ENCODE data around the gene HOXA13. TPM values are rescaled to one million over a fixed set of nuclear protein-coding genes. Genes with fewer than 3 reads are reported as not detected.

Gene HOXA13
- polyA plus RNA-seq, 1 of the 3 experiments (the other 2 are of a cell fraction) = not detected

DNA sequence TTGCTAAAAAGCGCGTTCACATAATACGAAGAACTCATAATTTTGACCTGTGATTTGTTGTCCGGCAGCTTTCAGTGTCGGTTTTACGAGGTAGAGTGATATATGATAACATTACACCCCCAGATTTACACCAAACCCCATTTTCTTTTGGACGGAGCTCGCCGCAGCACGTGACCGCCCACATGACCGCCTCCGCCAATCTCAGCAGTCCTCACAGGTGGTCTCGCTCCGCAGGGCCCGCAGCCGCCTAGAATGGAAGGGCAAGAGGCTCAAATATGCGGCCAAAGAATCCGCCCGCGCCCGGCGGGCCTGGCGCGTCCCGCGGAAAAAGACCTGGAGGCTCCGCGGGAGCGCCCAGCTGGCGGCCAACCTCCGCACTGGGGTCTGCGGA, 43.4 kb downstream of the HOXA13 start, which contains the start of gene HOXA7:
Gene HOXA7, minus strand, starts transcription at position 168 of the 391 bp plus-strand sequence. Its CDS starts 130 bp downstream, at position 38.
- no peaks in the 10 kb centered on the region for H3K9me3 ChIP-seq
- H3K27me3 ChIP-seq (ENCODE audit: insufficient read depth) = peaks cover 93% of the 10 kb centered on the region
- H3K4me3 ChIP-seq (ENCODE audit: low read depth in 2 of 2, low read length in 1 of 2) = no peak within 1 kb of the TSS
- H3K9ac ChIP-seq = no peak within 1 kb of the TSS
- peak; percentile 56 for DNase-seq
- H3K4me1 ChIP-seq (ENCODE audit: control insufficient read depth in 1 of 2, insufficient read depth in 2 of 2, low read depth in 1 of 2, low read length in 1 of 2) = peaks cover 0 to 8% of the 10 kb centered on the region in 2 experiments; a peak in 1 of 4 replicates
- H3F3A ChIP-seq (replicated peaks; ENCODE audit: insufficient read depth) = no peaks in the 10 kb centered on the region
- H3K36me3 ChIP-seq (replicated peaks in 1 of 2; ENCODE audit: control insufficient read depth in 1 of 2, insufficient read depth in 2 of 2, low read length in 1 of 2) = no peaks in the 10 kb centered on the region
- POLR2A ChIA-PET = no interaction called here
- no peak within 1 kb of the TSS for H3K27ac ChIP-seq (ENCODE audit: low read depth in 2 of 2, low read length in 1 of 2)
- H3K79me2 ChIP-seq (ENCODE audit: insufficient read depth) = no peaks in the 10 kb centered on the region
- WGBS (ENCODE audit: low lambda C conversion rate) = 9% methylated on average over 27 of the region's 33 CpGs
- TF ChIP-seq CHD2 (IDR thresholded peaks at IDR 0.05; ENCODE audit: low read length, partially characterized antibody) (no peak), EZH2phosphoT487 (IDR thresholded peaks at IDR 0.05; ENCODE audit: borderline replicate concordance, low read depth) (peak; percentile 95), RCOR1 (IDR thresholded peaks at IDR 0.05; ENCODE audit: low read length) (no peak), ELF1 (IDR thresholded peaks at IDR 0.05) (no peak)
- TF ChIP-seq, protein P1, sequence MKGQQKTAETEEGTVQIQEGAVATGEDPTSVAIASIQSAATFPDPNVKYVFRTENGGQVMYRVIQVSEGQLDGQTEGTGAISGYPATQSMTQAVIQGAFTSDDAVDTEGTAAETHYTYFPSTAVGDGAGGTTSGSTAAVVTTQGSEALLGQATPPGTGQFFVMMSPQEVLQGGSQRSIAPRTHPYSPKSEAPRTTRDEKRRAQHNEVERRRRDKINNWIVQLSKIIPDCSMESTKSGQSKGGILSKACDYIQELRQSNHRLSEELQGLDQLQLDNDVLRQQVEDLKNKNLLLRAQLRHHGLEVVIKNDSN (IDR thresholded peaks at IDR 0.05; ENCODE audit: borderline replicate concordance, low read depth) = peak; percentile 53; the same call in 1 of the 2 replicates
- H2AFZ ChIP-seq (ENCODE audit: low read depth) = no peak within 1 kb of the TSS
- CTCF ChIA-PET = interaction anchor here (0.7 to 11.7 kb wide), 9 partner anchors 9 to 1263 kb away, joined by 3 to 270 read pairs (median 6); partner anchors contain the start of genes HOXA3, HOXA5 and HOXA6
- H3K9me2 ChIP-seq = no peaks in the 10 kb centered on the region
- H3K4me2 ChIP-seq = peak within 1 kb of the TSS; percentile 32; the same call in 1 of the 2 replicates
- H4K20me1 ChIP-seq (ENCODE audit: insufficient read depth) = peaks cover 6% of the 10 kb centered on the region; the same call in 1 of the 2 replicates

DNA sequence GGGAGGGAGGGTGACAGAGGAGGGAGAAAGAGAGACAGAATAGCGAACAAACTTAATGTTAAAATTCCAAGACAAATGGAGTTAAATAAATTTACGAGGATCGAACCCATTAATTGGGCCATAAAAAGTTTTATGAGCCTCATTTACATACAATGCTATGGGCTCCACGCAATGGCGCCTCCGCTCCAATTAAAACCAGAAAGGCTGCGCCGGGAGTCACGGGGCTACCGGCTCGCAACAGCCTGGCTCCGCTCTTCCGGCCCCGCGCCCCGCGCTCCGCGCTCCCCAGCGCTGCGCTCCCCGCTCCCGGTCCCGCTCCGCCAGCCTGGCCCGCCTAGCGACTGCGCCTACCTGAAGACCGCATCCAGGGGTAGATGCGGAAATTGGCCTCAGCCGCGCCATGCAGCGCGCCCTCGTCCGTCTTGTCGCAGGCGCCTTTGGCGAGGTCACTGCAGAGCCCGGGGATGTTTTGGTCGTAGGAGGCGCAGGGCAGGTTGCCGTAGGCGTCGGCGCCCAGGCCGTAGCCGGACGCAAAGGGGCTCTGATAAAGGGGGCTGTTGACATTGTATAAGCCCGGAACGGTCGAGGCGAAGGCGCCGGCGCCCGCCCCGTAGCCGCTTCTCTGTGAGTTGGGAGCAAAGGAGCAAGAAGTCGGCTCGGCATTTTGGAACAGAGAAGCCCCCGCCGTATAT, 43.9 kb downstream of the HOXA13 start:
- Histone ChIP-seq H3K4me3 (ENCODE audit: low read depth in 2 of 2, low read length in 1 of 2) (no peak overlapping the region), H3K9ac (no peak overlapping the region), H3K36me3 (replicated peaks in 1 of 2; ENCODE audit: control insufficient read depth in 1 of 2, insufficient read depth in 2 of 2, low read length in 1 of 2) (no peaks in the 10 kb centered on the region), H3K27ac (ENCODE audit: low read depth in 2 of 2, low read length in 1 of 2) (no peak overlapping the region), H3K4me1 (ENCODE audit: control insufficient read depth in 1 of 2, insufficient read depth in 2 of 2, low read depth in 1 of 2, low read length in 1 of 2) (peaks cover 0 to 9% of the 10 kb centered on the region in 2 experiments; a peak in 1 of 4 replicates), H3K4me2 (peak overlapping the region; percentile 32; the same call in 1 of the 2 replicates), H3F3A (replicated peaks; ENCODE audit: insufficient read depth) (no peaks in the 10 kb centered on the region), H3K9me2 (no peaks in the 10 kb centered on the region), H3K9me3 (no peaks in the 10 kb centered on the region), H3K27me3 (ENCODE audit: insufficient read depth) (peaks cover 98% of the 10 kb centered on the region), H2AFZ (ENCODE audit: low read depth) (no peak overlapping the region), H3K79me2 (ENCODE audit: insufficient read depth) (no peaks in the 10 kb centered on the region), H4K20me1 (ENCODE audit: insufficient read depth) (peaks cover 6% of the 10 kb centered on the region; the same call in 1 of the 2 replicates)
- ChIA-PET CTCF (interaction anchor here (0.6 to 11.7 kb wide), 17 partner anchors 8 to 1263 kb away, joined by 3 to 270 read pairs (median 3); partner anchors contain the start of genes HOXA3, HOXA5 and HOXA6), POLR2A (no interaction called here)
- 10% methylated on average over 37 of the region's 63 CpGs for WGBS (ENCODE audit: low lambda C conversion rate)
- no peak for DNase-seq
- TF ChIP-seq EP300 (IDR thresholded peaks at IDR 0.05; ENCODE audit: borderline replicate concordance in 1 of 2, low read depth in 1 of 2, low read length in 1 of 2) (no peak), MEF2A (IDR thresholded peaks at IDR 0.05; ENCODE audit: borderline replicate concordance, low read depth) (no peak), TCF12 (IDR thresholded peaks at IDR 0.05) (no peak), TEAD4 (IDR thresholded peaks at IDR 0.05; ENCODE audit: borderline replicate concordance, insufficient read depth) (no peak), MXI1 (IDR thresholded peaks at IDR 0.05; ENCODE audit: low read depth, low read length) (no peak), RAD21 (IDR thresholded peaks at IDR 0.05; ENCODE audit: low read length) (no peak), FOXM1 (IDR thresholded peaks at IDR 0.05; ENCODE audit: low read depth) (no peak), EZH2phosphoT487 (IDR thresholded peaks at IDR 0.05; ENCODE audit: borderline replicate concordance, low read depth) (no peak), SIN3A (IDR thresholded peaks at IDR 0.05; ENCODE audit: borderline replicate concordance, low read depth, low read length) (no peak), RCOR1 (IDR thresholded peaks at IDR 0.05; ENCODE audit: low read length) (no peak), NRF1 (IDR thresholded peaks at IDR 0.05; ENCODE audit: low read depth, low read length) (no peak), CHD2 (IDR thresholded peaks at IDR 0.05; ENCODE audit: low read length, partially characterized antibody) (no peak)
- TF ChIP-seq, protein P2, sequence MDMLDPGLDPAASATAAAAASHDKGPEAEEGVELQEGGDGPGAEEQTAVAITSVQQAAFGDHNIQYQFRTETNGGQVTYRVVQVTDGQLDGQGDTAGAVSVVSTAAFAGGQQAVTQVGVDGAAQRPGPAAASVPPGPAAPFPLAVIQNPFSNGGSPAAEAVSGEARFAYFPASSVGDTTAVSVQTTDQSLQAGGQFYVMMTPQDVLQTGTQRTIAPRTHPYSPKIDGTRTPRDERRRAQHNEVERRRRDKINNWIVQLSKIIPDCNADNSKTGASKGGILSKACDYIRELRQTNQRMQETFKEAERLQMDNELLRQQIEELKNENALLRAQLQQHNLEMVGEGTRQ (IDR thresholded peaks at IDR 0.05; ENCODE audit: borderline replicate concordance, low read depth, low read length) = no peak
- TF ChIP-seq, protein P3, sequence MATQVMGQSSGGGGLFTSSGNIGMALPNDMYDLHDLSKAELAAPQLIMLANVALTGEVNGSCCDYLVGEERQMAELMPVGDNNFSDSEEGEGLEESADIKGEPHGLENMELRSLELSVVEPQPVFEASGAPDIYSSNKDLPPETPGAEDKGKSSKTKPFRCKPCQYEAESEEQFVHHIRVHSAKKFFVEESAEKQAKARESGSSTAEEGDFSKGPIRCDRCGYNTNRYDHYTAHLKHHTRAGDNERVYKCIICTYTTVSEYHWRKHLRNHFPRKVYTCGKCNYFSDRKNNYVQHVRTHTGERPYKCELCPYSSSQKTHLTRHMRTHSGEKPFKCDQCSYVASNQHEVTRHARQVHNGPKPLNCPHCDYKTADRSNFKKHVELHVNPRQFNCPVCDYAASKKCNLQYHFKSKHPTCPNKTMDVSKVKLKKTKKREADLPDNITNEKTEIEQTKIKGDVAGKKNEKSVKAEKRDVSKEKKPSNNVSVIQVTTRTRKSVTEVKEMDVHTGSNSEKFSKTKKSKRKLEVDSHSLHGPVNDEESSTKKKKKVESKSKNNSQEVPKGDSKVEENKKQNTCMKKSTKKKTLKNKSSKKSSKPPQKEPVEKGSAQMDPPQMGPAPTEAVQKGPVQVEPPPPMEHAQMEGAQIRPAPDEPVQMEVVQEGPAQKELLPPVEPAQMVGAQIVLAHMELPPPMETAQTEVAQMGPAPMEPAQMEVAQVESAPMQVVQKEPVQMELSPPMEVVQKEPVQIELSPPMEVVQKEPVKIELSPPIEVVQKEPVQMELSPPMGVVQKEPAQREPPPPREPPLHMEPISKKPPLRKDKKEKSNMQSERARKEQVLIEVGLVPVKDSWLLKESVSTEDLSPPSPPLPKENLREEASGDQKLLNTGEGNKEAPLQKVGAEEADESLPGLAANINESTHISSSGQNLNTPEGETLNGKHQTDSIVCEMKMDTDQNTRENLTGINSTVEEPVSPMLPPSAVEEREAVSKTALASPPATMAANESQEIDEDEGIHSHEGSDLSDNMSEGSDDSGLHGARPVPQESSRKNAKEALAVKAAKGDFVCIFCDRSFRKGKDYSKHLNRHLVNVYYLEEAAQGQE (IDR thresholded peaks at IDR 0.05; ENCODE audit: low read depth, low read length) = no peak

Data from SK-N-SH (cell line).